ENCODE data around the gene COL16A1. TPM values are rescaled to one million over a fixed set of nuclear protein-coding genes. Genes with fewer than 3 reads are reported as not detected.
A peak's percentile ranks its signal among the peaks of the same experiment; 100 is the strongest.

The COL16A1 gene
- total RNA-seq, 2 experiments from 2014 or later: 0.17 to 0.47 TPM

DNA sequence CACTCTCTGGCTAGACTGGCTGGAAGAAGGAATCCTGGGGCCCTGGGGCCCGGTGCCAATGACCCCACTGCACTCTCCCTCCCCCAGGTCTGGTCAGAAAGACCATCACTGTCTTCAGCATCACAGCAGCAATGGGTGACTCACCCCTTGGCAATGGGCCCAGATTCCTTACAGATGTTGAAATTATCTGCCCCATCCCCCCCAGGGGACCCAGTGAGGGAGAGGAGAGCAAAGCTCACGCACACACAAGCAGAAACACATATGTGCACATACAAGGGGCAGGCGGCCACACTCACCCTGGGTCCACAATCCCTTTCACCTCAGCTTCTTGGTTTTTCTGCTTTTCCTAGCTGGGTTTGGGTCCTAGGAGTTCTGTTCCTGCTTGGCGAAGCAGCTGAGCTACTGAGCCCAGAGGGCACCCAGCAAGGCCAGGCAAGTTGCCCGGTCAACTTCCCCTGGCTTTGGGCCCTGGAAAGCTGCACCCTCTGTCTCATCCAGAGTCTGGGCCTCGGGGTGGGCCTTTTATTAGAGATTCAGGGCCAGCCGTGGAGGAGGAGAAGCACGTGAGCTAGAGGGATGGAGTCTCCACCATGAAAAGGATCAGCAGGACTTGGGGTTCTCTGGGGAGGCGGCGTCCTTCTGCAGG is 2.6 kb downstream of the COL16A1 start:
- Mint-ChIP-seq H3K27ac (no peak overlapping the region), H3K9me3 (no peaks in the 10 kb centered on the region)

DNA sequence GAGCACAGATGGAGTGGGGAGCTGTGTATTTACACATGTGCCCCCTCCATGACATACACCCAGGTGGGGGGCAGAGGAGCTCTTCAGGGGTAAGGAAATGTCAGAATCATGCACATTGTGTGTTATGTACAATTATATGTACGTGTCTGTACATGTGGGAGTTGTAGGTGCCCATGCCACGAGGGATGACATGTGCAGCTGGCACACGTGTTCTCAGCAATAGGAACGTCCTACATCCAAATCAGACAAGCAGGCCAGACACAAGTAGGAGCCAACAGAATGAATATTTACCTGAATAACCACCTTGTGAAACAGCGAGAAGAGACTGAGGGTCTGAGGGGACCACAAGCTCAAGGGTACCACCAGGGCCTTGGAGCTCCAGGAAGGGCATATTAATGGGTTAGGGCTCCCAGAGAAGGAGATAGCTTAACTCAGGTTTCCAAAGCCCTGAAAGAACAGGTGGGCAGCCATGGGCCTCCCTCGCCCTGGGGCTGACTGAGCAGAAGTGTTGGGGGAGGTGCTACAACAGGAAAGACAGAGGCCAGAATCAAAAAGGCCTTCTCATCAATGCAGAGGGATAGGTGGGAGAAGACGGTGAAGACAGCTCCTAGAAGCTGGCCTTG is 3.2 kb downstream of the COL16A1 start:
- Mint-ChIP-seq H3K27me3 (ENCODE audit: low read depth) (peaks cover 17% of the 10 kb centered on the region), H3K4me3 (no peak overlapping the region), H3K27ac (no peak overlapping the region), H3K4me1 (ENCODE audit: low read depth) (peaks cover 26% of the 10 kb centered on the region), H3K36me3 (ENCODE audit: low read depth) (no peaks in the 10 kb centered on the region), H3K9me3 (no peaks in the 10 kb centered on the region)
- CTCF ChIA-PET: interaction anchor here (0.6 to 1.9 kb wide), 3 partner anchors 36 to 151 kb away, joined by 3 to 11 read pairs (median 3); no protein-coding TSS in a partner anchor
- DNase-seq: no peak
- intact Hi-C loops (cut with micrococcal nuclease): no loop called here

More for the DNA sequence above, 2.6 kb downstream of the COL16A1 start:
- Mint-ChIP-seq H3K4me1 (ENCODE audit: low read depth) (peaks cover 30% of the 10 kb centered on the region), H3K27me3 (ENCODE audit: low read depth) (peaks cover 21% of the 10 kb centered on the region), H3K4me3 (no peak overlapping the region), H3K36me3 (ENCODE audit: low read depth) (no peaks in the 10 kb centered on the region)
- peak; percentile 59 for DNase-seq
- CTCF ChIA-PET: interaction anchor here (0.8 to 1.9 kb wide), 3 partner anchors 13 to 152 kb away, joined by 3 to 11 read pairs (median 5); no protein-coding TSS in a partner anchor
- intact Hi-C loops (cut with micrococcal nuclease): no loop called here

DNA sequence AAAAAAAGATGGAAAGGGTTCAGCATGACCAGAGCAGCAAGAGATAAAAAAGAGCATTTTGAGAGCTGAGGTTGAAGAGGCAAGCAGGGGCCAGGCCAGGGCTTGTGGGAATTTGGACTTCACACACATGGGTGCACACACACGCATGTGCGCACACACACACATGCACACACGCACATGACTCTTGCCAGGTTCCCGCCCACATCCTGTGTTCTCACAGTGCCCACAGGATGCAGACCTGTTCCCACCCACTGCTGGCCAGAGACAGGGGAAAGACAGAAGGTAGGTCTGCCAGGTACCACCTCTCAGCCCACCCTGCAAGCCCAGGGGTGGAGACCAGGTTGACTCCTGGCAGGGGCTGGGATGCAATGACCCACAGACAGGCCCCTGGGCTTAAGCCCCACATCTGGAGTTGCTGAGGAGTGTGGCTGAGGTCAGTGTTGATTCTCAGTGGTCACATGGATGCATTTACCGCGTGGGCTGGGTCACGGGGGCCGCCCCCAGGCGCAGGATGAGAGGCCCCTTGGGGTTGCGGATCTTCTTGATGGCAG is 4.4 kb downstream of the COL16A1 start:
- Mint-ChIP-seq H3K4me3 (no peak overlapping the region), H3K27ac (no peak overlapping the region), H3K9me3 (no peaks in the 10 kb centered on the region), H3K36me3 (ENCODE audit: low read depth) (no peaks in the 10 kb centered on the region), H3K27me3 (ENCODE audit: low read depth) (peaks cover 7% of the 10 kb centered on the region), H3K4me1 (ENCODE audit: low read depth) (peaks cover 14% of the 10 kb centered on the region)
- DNase-seq: peak; percentile 34
- CTCF ChIA-PET: no interaction called here
- intact Hi-C loops (cut with micrococcal nuclease): no loop called here

DNA sequence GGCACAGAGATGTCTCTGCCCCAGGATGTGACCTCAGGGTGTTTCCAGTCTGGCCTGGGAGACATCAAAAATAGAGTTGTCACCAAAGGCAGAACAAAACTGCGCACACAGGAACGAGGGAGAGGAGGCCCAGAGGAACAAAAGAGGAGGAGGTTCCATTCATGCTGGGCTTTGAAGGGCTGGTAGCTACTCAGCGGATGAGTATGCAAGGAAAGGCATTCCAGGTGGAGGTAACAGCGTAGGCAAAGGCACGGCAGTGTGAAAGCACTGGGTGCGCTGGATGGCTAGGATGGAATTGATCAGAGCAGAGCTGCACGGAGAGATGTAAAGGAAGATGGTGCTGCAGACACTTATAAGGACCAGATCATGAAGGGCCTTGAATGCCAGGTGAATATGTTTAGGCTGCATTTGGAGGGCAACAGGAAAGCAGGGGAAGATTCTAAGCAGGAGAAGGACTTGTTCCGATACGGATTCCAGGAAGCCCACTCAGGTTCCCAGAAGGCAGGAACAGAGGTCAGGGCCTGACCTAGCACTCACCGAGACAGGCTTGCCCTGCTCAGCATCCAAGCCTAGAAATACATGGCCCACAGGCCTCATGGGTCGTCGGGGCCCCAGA is 6.3 kb downstream of the COL16A1 start:
- CTCF ChIA-PET: no interaction called here

DNA sequence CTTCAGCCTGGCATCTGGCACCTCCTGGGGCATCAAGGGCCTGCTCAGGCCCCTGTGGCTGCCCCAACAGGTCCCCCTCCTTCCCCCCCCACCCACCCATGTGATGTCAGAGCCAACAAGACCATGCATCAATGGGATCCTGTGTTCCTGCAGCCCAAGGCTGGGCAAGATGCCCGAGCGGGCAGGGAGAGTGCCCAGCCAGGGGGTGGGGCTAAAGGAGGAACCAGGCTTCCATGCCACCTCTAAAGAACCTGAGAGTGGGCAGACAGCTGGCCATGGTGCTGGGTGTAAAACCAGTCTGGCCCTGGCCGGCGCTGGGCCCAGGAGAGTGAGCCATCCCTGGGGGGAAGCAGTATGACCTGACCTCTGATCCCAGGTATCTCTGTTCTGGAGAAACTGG is 7.6 kb downstream of the COL16A1 start:
- CTCF ChIA-PET: no interaction called here
- H3K4me1 Mint-ChIP-seq (ENCODE audit: low read depth): peaks cover 13% of the 10 kb centered on the region
- no peak overlapping the region for H3K27ac Mint-ChIP-seq
- no peak for DNase-seq
- intact Hi-C loops (cut with micrococcal nuclease): no loop called here
- H3K27me3 Mint-ChIP-seq (ENCODE audit: low read depth): no peaks in the 10 kb centered on the region
- H3K4me3 Mint-ChIP-seq: no peak overlapping the region
- no peaks in the 10 kb centered on the region for H3K36me3 Mint-ChIP-seq (ENCODE audit: low read depth)
- no peaks in the 10 kb centered on the region for H3K9me3 Mint-ChIP-seq

More for the DNA sequence above, 6.3 kb downstream of the COL16A1 start:
- DNase-seq: no peak
- no peak overlapping the region for H3K27ac Mint-ChIP-seq
- H3K36me3 Mint-ChIP-seq (ENCODE audit: low read depth): no peaks in the 10 kb centered on the region
- H3K4me3 Mint-ChIP-seq: no peak overlapping the region
- H3K4me1 Mint-ChIP-seq (ENCODE audit: low read depth): peaks cover 13% of the 10 kb centered on the region
- intact Hi-C loops (cut with micrococcal nuclease): no loop called here
- no peaks in the 10 kb centered on the region for H3K9me3 Mint-ChIP-seq
- no peaks in the 10 kb centered on the region for H3K27me3 Mint-ChIP-seq (ENCODE audit: low read depth)

DNA sequence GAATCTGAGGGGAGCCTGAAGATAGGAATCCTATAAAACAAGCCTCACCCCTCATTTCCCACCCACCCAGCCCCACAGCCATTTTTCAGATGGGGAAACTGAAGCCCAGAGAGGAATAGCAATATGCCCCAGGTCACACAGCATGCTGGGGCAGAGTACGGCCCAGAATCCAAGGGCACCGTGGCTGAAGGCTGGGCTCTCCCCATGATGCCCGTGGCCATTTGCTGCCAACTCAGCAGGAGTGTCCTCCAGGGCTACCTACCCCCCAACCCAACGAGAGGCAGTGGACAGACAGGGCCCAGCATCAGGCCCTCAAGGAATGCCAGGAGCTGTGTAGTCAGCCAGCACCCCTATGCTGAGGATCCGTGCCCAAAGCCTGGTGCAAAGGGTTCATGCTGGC is 8.5 kb downstream of the COL16A1 start:
- peaks cover 11% of the 10 kb centered on the region for H3K4me1 Mint-ChIP-seq (ENCODE audit: low read depth)
- no peaks in the 10 kb centered on the region for H3K36me3 Mint-ChIP-seq (ENCODE audit: low read depth)
- H3K9me3 Mint-ChIP-seq: no peaks in the 10 kb centered on the region
- H3K4me3 Mint-ChIP-seq: no peak overlapping the region
- H3K27me3 Mint-ChIP-seq (ENCODE audit: low read depth): no peaks in the 10 kb centered on the region
- no peak overlapping the region for H3K27ac Mint-ChIP-seq
- intact Hi-C loops (cut with micrococcal nuclease): no loop called here
- DNase-seq: no peak
- CTCF ChIA-PET: no interaction called here

DNA sequence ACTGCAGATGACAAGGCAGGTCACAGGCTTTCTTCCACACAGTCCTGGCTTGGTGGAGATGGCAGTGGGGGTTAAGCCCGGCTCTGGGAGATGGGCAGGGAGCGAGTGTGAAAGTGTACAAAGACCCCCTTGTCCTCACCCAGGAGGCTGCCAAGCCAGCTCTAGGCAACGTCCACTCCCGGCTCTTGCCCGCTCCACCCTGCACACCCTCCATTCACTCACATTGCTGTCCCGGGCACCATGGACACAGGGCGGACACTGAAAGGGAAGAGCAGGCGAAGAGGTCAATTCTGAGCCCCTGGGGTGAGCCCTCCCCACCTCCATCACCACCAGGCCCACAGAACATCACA is 8.9 kb downstream of the COL16A1 start:
- Mint-ChIP-seq H3K27me3 (ENCODE audit: low read depth) (no peaks in the 10 kb centered on the region), H3K27ac (no peak overlapping the region), H3K4me1 (ENCODE audit: low read depth) (peaks cover 11% of the 10 kb centered on the region), H3K36me3 (ENCODE audit: low read depth) (no peaks in the 10 kb centered on the region), H3K9me3 (no peaks in the 10 kb centered on the region), H3K4me3 (no peak overlapping the region)
- intact Hi-C loops (cut with micrococcal nuclease): no loop called here
- DNase-seq: no peak
- CTCF ChIA-PET: no interaction called here

DNA sequence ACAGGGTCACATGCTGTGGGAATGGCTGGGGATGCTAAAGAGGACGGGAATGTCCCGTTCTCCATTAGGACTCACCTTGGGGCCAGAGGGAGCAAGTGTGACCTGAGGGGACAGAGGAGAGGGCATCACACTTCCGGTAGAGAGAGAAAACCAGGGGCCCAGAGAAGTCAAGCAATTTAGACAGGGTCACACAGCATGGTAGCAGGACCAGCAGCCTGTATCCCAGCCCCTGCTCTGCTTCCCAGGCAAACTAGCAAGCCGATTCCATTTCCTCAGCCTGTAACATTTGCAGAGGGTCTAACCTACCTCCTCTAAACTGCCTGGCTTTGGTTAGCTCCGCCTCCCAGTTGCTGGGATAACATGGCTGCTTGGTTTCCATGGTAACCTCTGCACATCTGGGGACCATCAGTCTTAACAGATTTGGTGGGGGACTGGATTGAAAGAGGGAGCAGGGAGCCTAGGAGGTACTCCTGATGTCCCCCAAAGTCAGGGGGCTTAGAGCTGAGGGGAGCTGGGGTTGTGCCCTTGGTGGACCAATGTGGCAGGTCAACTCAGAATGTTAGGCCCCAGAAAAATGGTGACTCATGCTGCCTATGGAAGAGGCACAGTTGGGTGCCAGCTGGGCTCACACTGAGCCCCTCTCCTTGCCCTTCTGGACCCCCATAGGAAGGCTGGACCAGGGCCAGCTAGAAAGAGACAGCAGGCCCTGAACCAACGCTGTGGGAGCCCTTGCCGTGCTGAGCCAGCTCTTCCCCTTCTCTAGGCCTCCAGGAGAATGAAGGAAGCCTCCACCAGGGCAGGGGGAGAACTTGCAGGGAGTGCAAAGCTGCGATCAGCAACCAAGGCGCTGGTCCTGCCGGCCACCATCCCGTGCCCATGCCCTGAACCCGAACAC is 9.5 kb downstream of the COL16A1 start:
- CTCF ChIA-PET: interaction anchor here (0.9 kb wide), 1 partner anchor 51 kb away, joined by 3 read pairs; no protein-coding TSS in a partner anchor
- Mint-ChIP-seq H3K27me3 (ENCODE audit: low read depth) (no peaks in the 10 kb centered on the region), H3K4me3 (no peak overlapping the region), H3K36me3 (ENCODE audit: low read depth) (no peaks in the 10 kb centered on the region), H3K4me1 (ENCODE audit: low read depth) (peaks cover 7% of the 10 kb centered on the region), H3K27ac (no peak overlapping the region), H3K9me3 (no peaks in the 10 kb centered on the region)
- intact Hi-C loops (cut with micrococcal nuclease): no loop called here
- DNase-seq: no peak

DNA sequence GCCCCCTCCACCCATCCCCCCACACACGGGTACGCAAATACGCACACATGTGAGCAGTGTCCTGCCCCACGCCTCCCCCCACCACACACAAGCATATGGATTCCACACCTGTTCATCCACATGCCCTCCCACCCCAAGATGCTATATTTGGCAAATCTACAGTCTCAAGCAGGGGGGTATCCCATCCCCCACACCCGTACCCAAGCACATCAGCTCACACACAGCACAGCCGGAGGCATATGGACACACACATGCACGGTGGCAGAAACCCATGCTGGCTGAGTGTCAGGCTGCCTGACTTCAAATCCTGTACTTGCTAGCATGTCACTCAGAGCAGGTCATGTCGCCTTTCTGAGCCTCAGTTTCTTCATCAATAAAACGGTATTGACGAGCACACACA is 10.6 kb downstream of the COL16A1 start:
- Mint-ChIP-seq H3K27me3 (ENCODE audit: low read depth) (no peaks in the 10 kb centered on the region), H3K4me3 (no peak overlapping the region), H3K27ac (no peak overlapping the region), H3K9me3 (no peaks in the 10 kb centered on the region), H3K36me3 (ENCODE audit: low read depth) (no peaks in the 10 kb centered on the region), H3K4me1 (ENCODE audit: low read depth) (no peaks in the 10 kb centered on the region)
- CTCF ChIA-PET: interaction anchor here (0.9 kb wide), 1 partner anchor 52 kb away, joined by 3 read pairs; no protein-coding TSS in a partner anchor
- intact Hi-C loops (cut with micrococcal nuclease): no loop called here
- DNase-seq: no peak

DNA sequence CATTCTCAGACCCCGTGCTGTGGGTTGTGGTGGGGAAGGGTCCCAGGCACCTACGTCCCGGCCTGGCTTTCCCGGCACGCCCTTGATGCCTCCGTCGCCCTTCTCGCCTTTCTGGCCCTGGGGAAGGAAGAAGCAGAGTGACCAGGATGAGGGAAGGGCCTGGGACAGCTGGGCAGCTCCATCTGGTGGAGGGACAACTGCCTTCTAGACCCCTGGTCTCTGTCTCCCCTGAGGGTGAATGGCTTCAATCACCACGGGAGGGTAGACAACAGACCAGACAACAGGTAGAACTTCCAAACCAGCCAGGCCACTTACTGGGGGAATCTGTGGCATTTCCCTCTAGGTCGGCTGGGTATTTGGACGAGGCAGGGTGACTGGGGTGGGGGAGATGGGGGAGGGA is 11.9 kb downstream of the COL16A1 start:
- H3K27me3 Mint-ChIP-seq (ENCODE audit: low read depth): no peaks in the 10 kb centered on the region

DNA sequence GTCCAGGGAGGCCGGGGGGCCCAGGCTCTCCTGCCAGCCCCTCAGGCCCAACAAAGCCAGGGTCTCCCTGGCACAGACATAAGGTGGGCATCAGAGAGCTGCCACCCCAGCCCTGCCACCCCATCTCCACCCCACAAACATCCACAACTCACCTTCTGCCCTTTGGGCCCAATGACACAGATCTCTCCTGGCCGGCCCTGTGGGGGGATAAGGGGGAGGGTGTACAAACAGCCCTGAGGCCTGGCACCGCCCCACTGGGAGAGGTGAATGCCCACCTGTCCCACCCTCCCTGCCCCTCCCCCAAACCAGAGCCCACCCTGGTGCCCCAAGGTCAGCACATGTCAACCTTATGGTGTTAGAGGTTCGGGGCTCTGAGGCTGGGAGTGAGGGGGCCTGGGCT is 12.4 kb downstream of the COL16A1 start:
- intact Hi-C loops (cut with micrococcal nuclease): no loop called here
- Mint-ChIP-seq H3K4me1 (ENCODE audit: low read depth) (no peaks in the 10 kb centered on the region), H3K27ac (no peak overlapping the region), H3K4me3 (no peak overlapping the region), H3K36me3 (ENCODE audit: low read depth) (no peaks in the 10 kb centered on the region), H3K9me3 (no peaks in the 10 kb centered on the region), H3K27me3 (ENCODE audit: low read depth) (no peaks in the 10 kb centered on the region)
- CTCF ChIA-PET: no interaction called here
- DNase-seq: no peak

More for the DNA sequence above, 11.9 kb downstream of the COL16A1 start:
- no peak overlapping the region for H3K27ac Mint-ChIP-seq
- H3K4me3 Mint-ChIP-seq: no peak overlapping the region
- no peaks in the 10 kb centered on the region for H3K4me1 Mint-ChIP-seq (ENCODE audit: low read depth)
- H3K9me3 Mint-ChIP-seq: no peaks in the 10 kb centered on the region
- CTCF ChIA-PET: no interaction called here
- DNase-seq: no peak
- H3K36me3 Mint-ChIP-seq (ENCODE audit: low read depth): no peaks in the 10 kb centered on the region
- intact Hi-C loops (cut with micrococcal nuclease): no loop called here

DNA sequence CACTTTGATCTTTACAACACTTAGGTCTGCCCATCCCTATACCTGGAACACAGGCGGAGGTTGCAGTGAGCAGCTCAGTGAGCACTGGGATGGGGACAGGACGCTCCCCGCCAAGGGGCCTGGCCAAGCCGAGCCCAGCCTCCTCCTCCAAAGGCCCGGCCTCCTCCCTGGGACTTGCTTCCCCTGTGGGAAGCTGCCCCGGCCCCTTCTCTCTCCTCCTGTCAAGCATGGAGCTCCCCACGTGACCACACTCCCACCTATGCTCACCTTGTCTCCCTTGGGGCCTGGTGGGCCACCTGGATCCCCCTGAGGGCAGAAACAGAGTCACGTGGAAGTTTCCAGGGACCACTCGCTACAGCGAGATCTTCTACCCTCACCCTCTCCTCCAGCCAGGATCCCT is 12.9 kb downstream of the COL16A1 start:
- H3K36me3 Mint-ChIP-seq (ENCODE audit: low read depth): no peaks in the 10 kb centered on the region
- no peaks in the 10 kb centered on the region for H3K27me3 Mint-ChIP-seq (ENCODE audit: low read depth)
- no peak overlapping the region for H3K4me3 Mint-ChIP-seq
- no peak overlapping the region for H3K27ac Mint-ChIP-seq
- no peak for DNase-seq
- H3K4me1 Mint-ChIP-seq (ENCODE audit: low read depth): no peaks in the 10 kb centered on the region
- H3K9me3 Mint-ChIP-seq: no peaks in the 10 kb centered on the region
- intact Hi-C loops (cut with micrococcal nuclease): no loop called here
- CTCF ChIA-PET: no interaction called here
